ENCODE measurements around the gene VWCE.

- no peak for TF ChIP-seq POLR2A (IDR thresholded peaks at IDR 0.05; ENCODE audit: low read depth, low read length)
- no peak for TF ChIP-seq POLR2AphosphoS5 (IDR thresholded peaks at IDR 0.05; ENCODE audit: low read depth, low read length)
These were observed 14.1 kb downstream of the VWCE start for GRCh38 chr11:61280883-61281580.
